Coronary artery (tissue), 2 donors: ENCODE results near the gene C1orf141.

ENCODE experiments used
- DNase-seq: peaks from one replicate; pipeline ENCODE4 v3.0.0-alpha.2; 2017; ENCODE audit warnings: low spot score
- H3K27ac ChIP-seq, 2 donors: fragments of 200-600 bp; sonication (generic); one replicate each; pipeline ENCODE4 v1.5.1; 2016 to 2019
- H3K4me3 ChIP-seq: fragments of 200-600 bp; sonication (generic); 2 replicates; pipeline ENCODE4 v1.5.1; 2016; ENCODE audit warnings: mild to moderate bottlenecking, moderate library complexity
- CTCF ChIP-seq: fragments of 200-600 bp; sonication (generic); IDR thresholded peaks from one replicate; pipeline ENCODE4 v1.5.1; 2019; ENCODE audit warnings: antibody characterized with exemption

Gene C1orf141

GRCh38 chr1:67058242-67058641 lies 76.5 kb downstream of the C1orf141 start:
- DNase-seq, result no peak
- no peak for TF ChIP-seq CTCF
- Histone ChIP-seq H3K27ac (no peak overlapping the region), H3K4me3 (no peak overlapping the region)

- no peak for TF ChIP-seq CTCF
- peak; percentile 87 for DNase-seq
- Histone ChIP-seq H3K4me3 (peak within 1 kb of the TSS; percentile 80), H3K27ac (peak within 1 kb of the TSS; percentile 92)
Observed at GRCh38 chr1:67053785-67054772, 80.7 kb downstream of the C1orf141 start, which contains the start of gene SLC35D1. Gene SLC35D1 (minus strand): TSS chr1:67054148. CDS start chr1:67054013, 135 bp downstream.

- DNase-seq, result no peak
- peak overlapping the region; percentile 80 for H3K4me3 ChIP-seq
- no peak for TF ChIP-seq CTCF
- H3K27ac ChIP-seq, result peak overlapping the region; percentile 92
Observed at GRCh38 chr1:67053535-67053784, 81.3 kb downstream of the C1orf141 start.

DNA sequence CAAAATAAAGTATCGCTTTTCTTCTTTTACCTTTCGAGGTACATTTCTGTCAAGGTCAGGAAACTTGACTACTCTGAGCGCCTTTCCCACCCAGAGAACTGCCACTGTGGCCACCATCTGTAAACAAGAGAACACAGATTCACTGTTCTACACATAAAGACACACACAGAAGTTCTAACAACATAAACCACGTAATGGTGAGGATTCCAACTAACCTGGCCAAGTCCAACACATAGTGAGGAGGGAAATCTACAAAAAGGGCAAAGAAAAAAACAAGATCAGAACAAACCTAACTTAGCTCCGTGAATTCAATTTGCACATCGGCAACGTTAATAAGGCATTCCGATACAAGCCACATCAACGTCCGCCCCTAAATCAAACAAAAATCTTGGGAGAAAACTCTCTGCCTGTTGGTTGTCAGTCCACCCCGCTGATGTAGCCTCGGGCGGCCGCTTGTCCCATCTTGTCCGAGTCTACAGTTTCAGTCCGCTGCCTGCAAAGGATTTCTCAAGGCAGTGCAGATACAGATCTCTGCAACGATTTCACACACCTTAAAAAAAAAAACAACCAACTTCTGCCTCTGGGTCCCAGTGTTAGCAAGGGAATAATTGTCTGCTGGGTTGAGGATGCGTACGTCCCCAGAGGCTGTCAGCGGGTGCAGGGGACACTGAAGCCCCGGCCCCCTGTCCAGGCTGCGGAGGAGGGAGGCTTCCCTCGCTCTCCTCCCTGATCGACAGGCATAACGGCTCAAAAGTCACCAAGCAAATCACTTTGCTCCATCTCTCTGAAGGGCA lies 81.8 kb downstream of the C1orf141 start:
- Histone ChIP-seq H3K27ac (peak overlapping the region; percentile 92), H3K4me3 (peak overlapping the region; percentile 80)
- no peak for TF ChIP-seq CTCF
- DNase-seq, result no peak

DNA sequence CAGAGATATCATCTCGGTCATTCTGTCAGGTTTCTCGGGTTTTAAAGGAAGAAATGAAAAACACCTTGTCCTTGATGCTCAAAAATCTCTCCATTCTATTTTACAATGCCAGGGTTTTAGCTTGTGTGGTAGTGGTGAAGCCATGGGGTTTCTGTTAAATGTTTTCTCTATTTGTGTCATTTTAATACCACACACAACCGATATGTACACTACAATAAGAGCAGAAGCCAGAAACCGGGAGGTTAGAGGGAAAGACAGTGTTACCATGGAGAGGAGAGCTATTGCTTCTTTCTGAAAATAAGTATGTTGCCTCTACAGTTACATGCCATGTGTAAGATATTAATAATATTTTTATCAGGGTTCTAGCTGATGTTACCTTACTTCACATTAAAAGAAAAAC lies 83.6 kb downstream of the C1orf141 start:
- no peak for DNase-seq
- no peak for TF ChIP-seq CTCF
- Histone ChIP-seq H3K27ac (no peak overlapping the region), H3K4me3 (no peak overlapping the region)

DNA sequence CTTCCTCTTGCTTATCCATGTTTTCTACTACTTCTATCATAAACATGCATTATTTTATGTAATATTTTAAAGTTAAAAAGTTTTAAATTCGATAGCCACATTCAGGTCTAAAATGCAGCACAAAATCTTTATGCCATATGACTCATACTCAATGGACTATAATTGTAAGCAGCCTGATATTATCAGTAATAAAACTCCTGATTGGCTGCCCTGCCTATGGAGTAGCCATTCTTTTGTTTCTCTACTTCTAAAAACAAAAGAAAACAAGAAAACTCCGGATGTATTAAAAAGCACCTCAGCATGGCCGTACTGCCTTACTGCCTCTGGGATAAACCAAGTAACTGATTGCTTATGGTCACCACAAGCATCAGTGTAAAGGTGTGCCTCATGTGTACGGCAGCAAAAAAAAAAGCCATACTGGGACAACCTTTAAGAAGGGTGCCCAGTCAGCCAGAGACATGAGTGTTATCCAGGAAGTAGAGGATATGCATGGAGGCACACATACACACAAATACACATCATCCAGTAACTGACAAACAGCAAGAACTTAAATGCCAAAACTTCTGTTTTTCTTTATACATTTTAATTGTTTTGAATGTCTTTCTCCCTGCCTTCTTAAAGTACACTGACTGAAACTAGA lies 90.0 kb downstream of the C1orf141 start:
- no peak for TF ChIP-seq CTCF
- H3K4me3 ChIP-seq, result no peak overlapping the region
- DNase-seq, result no peak
- H3K27ac ChIP-seq, result no peak overlapping the region
